Measurements from ENCODE around the gene PURA. TPM values are rescaled to one million over a fixed set of nuclear protein-coding genes. Genes with fewer than 3 reads are reported as not detected.

PURA gene
- total RNA-seq, 1 experiment from 2014 or later = 3.6 TPM

DNA sequence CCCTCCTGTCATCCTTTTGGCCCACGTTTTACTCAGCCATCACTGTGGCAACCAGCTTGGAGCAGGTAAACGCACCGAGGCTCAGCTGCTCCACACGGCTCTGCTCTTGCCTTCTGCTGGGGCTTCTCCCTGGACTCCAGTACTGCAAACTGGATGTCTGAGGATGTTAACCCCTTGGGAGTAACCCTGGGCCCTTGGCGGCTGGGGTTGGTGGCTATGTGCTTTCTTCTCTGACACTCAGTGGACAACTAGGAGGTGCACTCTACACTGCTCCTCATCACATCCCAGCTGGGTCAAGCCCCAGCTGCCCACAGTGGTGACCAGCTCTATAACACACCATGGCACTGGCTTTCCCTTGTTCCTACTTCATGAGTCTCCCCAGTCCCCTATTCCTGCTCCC is 48.9 kb downstream of the PURA start:
- Histone ChIP-seq H3K79me1 (ENCODE audit: insufficient read depth, low read depth, low read length, poor library complexity, severe bottlenecking) (no peaks in the 10 kb centered on the region), H3K18ac (ENCODE audit: insufficient read length, low read depth, low read length) (no peak overlapping the region), H3K4me1 (ENCODE audit: insufficient read depth, low read length) (no peaks in the 10 kb centered on the region), H2BK20ac (ENCODE audit: low read depth, low read length, poor library complexity, severe bottlenecking) (no peak overlapping the region), H3K4me2 (ENCODE audit: insufficient read depth, insufficient read length, low read length) (no peak overlapping the region), H2AK5ac (ENCODE audit: insufficient read length, low read length) (no peak overlapping the region), H4K20me1 (ENCODE audit: control insufficient read depth, insufficient read depth, insufficient read length) (no peaks in the 10 kb centered on the region), H3T11ph (ENCODE audit: low read length) (no peak overlapping the region), H3K79me2 (ENCODE audit: insufficient read depth, low read length) (no peaks in the 10 kb centered on the region), H4K5ac (ENCODE audit: insufficient read length, low read depth, low read length) (no peak overlapping the region), H2BK5ac (ENCODE audit: insufficient read length, low read length) (no peak overlapping the region), H3K27ac (ENCODE audit: insufficient read length, low read depth, low read length) (no peak overlapping the region), H3K27me3 (ENCODE audit: insufficient read depth, low read length) (no peaks in the 10 kb centered on the region), H4K8ac (replicated peaks; ENCODE audit: insufficient read length, low read depth, low read length) (no peak overlapping the region), H2BK12ac (ENCODE audit: insufficient read length, low read depth, low read length) (no peak overlapping the region), H2BK15ac (ENCODE audit: low read depth, low read length) (no peak overlapping the region), H3K56ac (ENCODE audit: insufficient read length, low read depth, low read length) (no peak overlapping the region), H3K4ac (ENCODE audit: low read depth, low read length) (no peak overlapping the region), H2AFZ (ENCODE audit: low read length) (no peak overlapping the region), H3K14ac (ENCODE audit: insufficient read depth, low read length) (no peak overlapping the region), H2BK120ac (ENCODE audit: low read depth, low read length, poor library complexity, severe bottlenecking) (no peak overlapping the region), H3K23me2 (ENCODE audit: insufficient read length, low read depth, low read length, poor library complexity, severe bottlenecking) (no peaks in the 10 kb centered on the region), H3K9ac (ENCODE audit: extremely low read depth, insufficient read length, low read length) (no peak overlapping the region), H3K23ac (ENCODE audit: insufficient read length, low read depth, low read length) (no peak overlapping the region), H4K91ac (ENCODE audit: insufficient read length, low read depth, low read length) (no peak overlapping the region), H3K9me3 (ENCODE audit: control insufficient read depth, low read depth, low read length) (no peaks in the 10 kb centered on the region)
- WGBS (ENCODE audit: extremely low coverage, insufficient read length, low lambda C conversion rate) = no CpG with 5 or more reads among the region's 5 CpGs
- Mint-ChIP-seq H3K4me3 (no peak overlapping the region), H3K36me3 (ENCODE audit: insufficient read depth in 1 of 3, low read depth in 3 of 3) (no peaks in the 10 kb centered on the region), H3K4me1 (0 out of 4 replicates have a peak, but pooled peaks cover 0 to 2% of the 10 kb centered on the region in 2 experiments), H3K27ac (no peak overlapping the region; a peak in 1 of 7 replicates), H3K9me3 (no peaks in the 10 kb centered on the region; a peak in 1 of 5 replicates), H3K27me3 (ENCODE audit: low read depth) (peaks cover 17% of the 10 kb centered on the region)
- no peak for DNase-seq
- TF ChIP-seq, protein P1, sequence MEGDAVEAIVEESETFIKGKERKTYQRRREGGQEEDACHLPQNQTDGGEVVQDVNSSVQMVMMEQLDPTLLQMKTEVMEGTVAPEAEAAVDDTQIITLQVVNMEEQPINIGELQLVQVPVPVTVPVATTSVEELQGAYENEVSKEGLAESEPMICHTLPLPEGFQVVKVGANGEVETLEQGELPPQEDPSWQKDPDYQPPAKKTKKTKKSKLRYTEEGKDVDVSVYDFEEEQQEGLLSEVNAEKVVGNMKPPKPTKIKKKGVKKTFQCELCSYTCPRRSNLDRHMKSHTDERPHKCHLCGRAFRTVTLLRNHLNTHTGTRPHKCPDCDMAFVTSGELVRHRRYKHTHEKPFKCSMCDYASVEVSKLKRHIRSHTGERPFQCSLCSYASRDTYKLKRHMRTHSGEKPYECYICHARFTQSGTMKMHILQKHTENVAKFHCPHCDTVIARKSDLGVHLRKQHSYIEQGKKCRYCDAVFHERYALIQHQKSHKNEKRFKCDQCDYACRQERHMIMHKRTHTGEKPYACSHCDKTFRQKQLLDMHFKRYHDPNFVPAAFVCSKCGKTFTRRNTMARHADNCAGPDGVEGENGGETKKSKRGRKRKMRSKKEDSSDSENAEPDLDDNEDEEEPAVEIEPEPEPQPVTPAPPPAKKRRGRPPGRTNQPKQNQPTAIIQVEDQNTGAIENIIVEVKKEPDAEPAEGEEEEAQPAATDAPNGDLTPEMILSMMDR (conservative IDR thresholded peaks at IDR 0.05) = no peak
